Measurements from ENCODE around the gene SLC36A1. TPM values are rescaled to one million over a fixed set of nuclear protein-coding genes. Genes with fewer than 3 reads are reported as not detected.

Gene SLC36A1
- total RNA-seq, 5 donors from 2014 or later (not counting 1 experiment from before 2014, with no cell fraction given): 5.1 to 8.5 (median 6.3) TPM

GRCh38 chr5:151449839-151450238 is 2.4 kb downstream of the SLC36A1 start:
- H3K27ac ChIP-seq (ENCODE audit: low read length): no peak overlapping the region
- peaks cover 0 to 6% of the 10 kb centered on the region in 2 experiments for H3K27me3 ChIP-seq (replicated peaks in 1 of 2; ENCODE audit: control insufficient read depth in 2 of 2, extremely low read depth in 1 of 2, insufficient read depth in 2 of 2, low read length in 1 of 2)
- DNase-seq (no peak), ATAC-seq (replicated peaks in 1 of 4) (no peak)
- POLR2A ChIA-PET: no interaction called here
- Mint-ChIP-seq H3K27me3 (peaks cover 6 to 11% of the 10 kb centered on the region in 2 donors), H3K27ac (no peak overlapping the region), H3K36me3 (no peaks in the 10 kb centered on the region), H3K9me3 (no peaks in the 10 kb centered on the region), H3K4me1 (peaks cover 17 to 19% (median 19%) of the 10 kb centered on the region in 3 donors), H3K4me3 (no peak overlapping the region)
- WGBS (ENCODE audit: insufficient coverage): 100% methylated on average over 5 of the region's 5 CpGs
- CTCF ChIA-PET: interaction anchor here (1.1 to 1.6 kb wide), 2 partner anchors 9 kb away, joined by 3 to 5 read pairs; no protein-coding TSS in a partner anchor
- no peaks in the 10 kb centered on the region for H3K9me3 ChIP-seq
- peaks cover 3 to 12% of the 10 kb centered on the region in 2 experiments for H3K4me1 ChIP-seq (ENCODE audit: control insufficient read depth in 1 of 2, extremely low read depth in 1 of 2, insufficient read depth in 2 of 2, low read length in 2 of 2)
- H3K36me3 ChIP-seq (ENCODE audit: control insufficient read depth in 2 of 2, extremely low read depth in 1 of 2, insufficient read depth in 1 of 2, low read length in 1 of 2): peaks cover 0 to 3% of the 10 kb centered on the region in 2 donors
- H3K4me3 ChIP-seq (ENCODE audit: control insufficient read depth in 1 of 2, extremely low read depth in 1 of 2, low read length in 1 of 2): no peak overlapping the region

- H3K4me3 Mint-ChIP-seq: no peak overlapping the region
- H3K27ac ChIP-seq (ENCODE audit: low read length): no peak overlapping the region
- DNase-seq (no peak), ATAC-seq (replicated peaks in 1 of 4) (no peak)
- peaks cover 2 to 6% of the 10 kb centered on the region in 2 donors for H3K27me3 Mint-ChIP-seq
- 100% methylated on average over 3 of the region's 3 CpGs for WGBS (ENCODE audit: insufficient coverage)
- no peaks in the 10 kb centered on the region for H3K9me3 ChIP-seq
- H3K9me3 Mint-ChIP-seq: no peaks in the 10 kb centered on the region
- no peak overlapping the region for H3K4me3 ChIP-seq (ENCODE audit: control insufficient read depth in 1 of 2, extremely low read depth in 1 of 2, low read length in 1 of 2)
- CTCF ChIA-PET: interaction anchor here (1.1 to 1.6 kb wide), 3 partner anchors 8 to 202 kb away, joined by 3 to 5 read pairs (median 3); no protein-coding TSS in a partner anchor
- peaks cover 0 to 6% of the 10 kb centered on the region in 2 experiments for H3K27me3 ChIP-seq (replicated peaks in 1 of 2; ENCODE audit: control insufficient read depth in 2 of 2, extremely low read depth in 1 of 2, insufficient read depth in 2 of 2, low read length in 1 of 2)
- H3K4me1 ChIP-seq (ENCODE audit: control insufficient read depth in 1 of 2, extremely low read depth in 1 of 2, insufficient read depth in 2 of 2, low read length in 2 of 2): peaks cover 3 to 12% of the 10 kb centered on the region in 2 experiments
- peaks cover 0 to 3% of the 10 kb centered on the region in 2 donors for H3K36me3 ChIP-seq (ENCODE audit: control insufficient read depth in 2 of 2, extremely low read depth in 1 of 2, insufficient read depth in 1 of 2, low read length in 1 of 2)
- H3K4me1 Mint-ChIP-seq: peaks cover 17 to 19% (median 19%) of the 10 kb centered on the region in 3 donors
- H3K27ac Mint-ChIP-seq: no peak overlapping the region
- H3K36me3 Mint-ChIP-seq: no peaks in the 10 kb centered on the region
- POLR2A ChIA-PET: no interaction called here
These were observed 3.2 kb downstream of the SLC36A1 start for GRCh38 chr5:151450605-151451004.

- H3K4me3 ChIP-seq (ENCODE audit: control insufficient read depth in 1 of 2, extremely low read depth in 1 of 2, low read length in 1 of 2): no peak overlapping the region
- H3K4me3 Mint-ChIP-seq: no peak overlapping the region
- H3K9me3 Mint-ChIP-seq: no peaks in the 10 kb centered on the region
- no peaks in the 10 kb centered on the region for H3K36me3 Mint-ChIP-seq
- peaks cover 0 to 3% of the 10 kb centered on the region in 2 donors for H3K36me3 ChIP-seq (ENCODE audit: control insufficient read depth in 2 of 2, extremely low read depth in 1 of 2, insufficient read depth in 1 of 2, low read length in 1 of 2)
- no peaks in the 10 kb centered on the region for H3K9me3 ChIP-seq
- no peaks in the 10 kb centered on the region for H3K27me3 Mint-ChIP-seq
- no peak overlapping the region for H3K27ac ChIP-seq (ENCODE audit: low read length)
- H3K27me3 ChIP-seq (replicated peaks in 1 of 2; ENCODE audit: control insufficient read depth in 2 of 2, extremely low read depth in 1 of 2, insufficient read depth in 2 of 2, low read length in 1 of 2): peaks cover 0 to 2% of the 10 kb centered on the region in 2 experiments
- CTCF ChIA-PET: interaction anchor here (0.7 to 1.1 kb wide), 2 partner anchors 48 to 200 kb away, joined by 3 read pairs; no protein-coding TSS in a partner anchor
- 80% methylated on average over 4 of the region's 8 CpGs for WGBS (ENCODE audit: insufficient coverage)
- DNase-seq: no peak
- POLR2A ChIA-PET: no interaction called here
- peaks cover 3 to 12% of the 10 kb centered on the region in 2 experiments for H3K4me1 ChIP-seq (ENCODE audit: control insufficient read depth in 1 of 2, extremely low read depth in 1 of 2, insufficient read depth in 2 of 2, low read length in 2 of 2)
- no peak for ATAC-seq (replicated peaks in 1 of 4)
- H3K27ac Mint-ChIP-seq: no peak overlapping the region
- H3K4me1 Mint-ChIP-seq: peaks cover 17 to 19% (median 19%) of the 10 kb centered on the region in 3 donors
These were observed 4.5 kb downstream of the SLC36A1 start for GRCh38 chr5:151451626-151452520.

- CTCF ChIA-PET: interaction anchor here in 1 of 2 donors (0.7 kb wide), 1 partner anchor 23 kb away, joined by 3 read pairs; no protein-coding TSS in a partner anchor
- peaks cover 3 to 7% (median 6%) of the 10 kb centered on the region in 3 donors for H3K4me1 Mint-ChIP-seq
- H3K4me3 Mint-ChIP-seq: no peak overlapping the region
- Histone ChIP-seq H3K4me1 (ENCODE audit: control insufficient read depth in 1 of 2, extremely low read depth in 1 of 2, insufficient read depth in 2 of 2, low read length in 2 of 2) (no peaks in the 10 kb centered on the region), H3K27ac (ENCODE audit: low read length) (no peak overlapping the region), H3K4me3 (ENCODE audit: control insufficient read depth in 1 of 2, extremely low read depth in 1 of 2, low read length in 1 of 2) (no peak overlapping the region), H3K27me3 (replicated peaks in 1 of 2; ENCODE audit: control insufficient read depth in 2 of 2, extremely low read depth in 1 of 2, insufficient read depth in 2 of 2, low read length in 1 of 2) (no peaks in the 10 kb centered on the region), H3K9me3 (no peaks in the 10 kb centered on the region), H3K36me3 (ENCODE audit: control insufficient read depth in 2 of 2, extremely low read depth in 1 of 2, insufficient read depth in 1 of 2, low read length in 1 of 2) (peaks cover under 1 to 8% of the 10 kb centered on the region in 2 donors)
- H3K36me3 Mint-ChIP-seq: peaks cover 3% of the 10 kb centered on the region
- H3K27me3 Mint-ChIP-seq: no peaks in the 10 kb centered on the region
- ATAC-seq (replicated peaks in 1 of 4): no peak
- no peaks in the 10 kb centered on the region for H3K9me3 Mint-ChIP-seq
- POLR2A ChIA-PET: no interaction called here
- H3K27ac Mint-ChIP-seq: no peak overlapping the region
- no CpG with 5 or more reads among the region's 2 CpGs for WGBS (ENCODE audit: insufficient coverage)
- no peak for DNase-seq
These were observed 6.8 kb downstream of the SLC36A1 start for GRCh38 chr5:151454166-151454565.

- peaks cover 4 to 11% of the 10 kb centered on the region in 2 donors for H3K36me3 ChIP-seq (ENCODE audit: control insufficient read depth in 2 of 2, extremely low read depth in 1 of 2, insufficient read depth in 1 of 2, low read length in 1 of 2)
- no peaks in the 10 kb centered on the region for H3K4me1 Mint-ChIP-seq
- H3K27me3 ChIP-seq (replicated peaks in 1 of 2; ENCODE audit: control insufficient read depth in 2 of 2, extremely low read depth in 1 of 2, insufficient read depth in 2 of 2, low read length in 1 of 2): no peaks in the 10 kb centered on the region
- ATAC-seq (replicated peaks in 1 of 4): no peak
- CTCF ChIA-PET: interaction anchor here in 1 of 2 donors (0.6 to 1.0 kb wide), 2 partner anchors 35 to 41 kb away, joined by 3 read pairs; no protein-coding TSS in a partner anchor
- no peak overlapping the region for H3K4me3 Mint-ChIP-seq
- no peaks in the 10 kb centered on the region for H3K4me1 ChIP-seq (ENCODE audit: control insufficient read depth in 1 of 2, extremely low read depth in 1 of 2, insufficient read depth in 2 of 2, low read length in 2 of 2)
- DNase-seq: no peak
- 100% methylated on average over 1 of the region's 3 CpGs for WGBS (ENCODE audit: insufficient coverage)
- POLR2A ChIA-PET: interaction anchor here in 1 of 2 donors (0.7 kb wide), 1 partner anchor 43 kb away, joined by 4 read pairs; no protein-coding TSS in a partner anchor
- H3K9me3 Mint-ChIP-seq: no peaks in the 10 kb centered on the region
- no peaks in the 10 kb centered on the region for H3K27me3 Mint-ChIP-seq
- H3K4me3 ChIP-seq (ENCODE audit: control insufficient read depth in 1 of 2, extremely low read depth in 1 of 2, low read length in 1 of 2): no peak overlapping the region
- H3K36me3 Mint-ChIP-seq: peaks cover 7% of the 10 kb centered on the region
- no peak overlapping the region for H3K27ac ChIP-seq (ENCODE audit: low read length)
- no peaks in the 10 kb centered on the region for H3K9me3 ChIP-seq
- H3K27ac Mint-ChIP-seq: no peak overlapping the region
These were observed 7.5 kb downstream of the SLC36A1 start for GRCh38 chr5:151454889-151455288.

GRCh38 chr5:151456321-151456940 is 9.0 kb downstream of the SLC36A1 start:
- no peak overlapping the region for H3K4me3 Mint-ChIP-seq
- H3K9me3 Mint-ChIP-seq: no peaks in the 10 kb centered on the region
- Histone ChIP-seq H3K36me3 (ENCODE audit: control insufficient read depth in 2 of 2, extremely low read depth in 1 of 2, insufficient read depth in 1 of 2, low read length in 1 of 2) (peaks cover 4 to 16% of the 10 kb centered on the region in 2 donors), H3K9me3 (no peaks in the 10 kb centered on the region), H3K4me1 (ENCODE audit: control insufficient read depth in 1 of 2, extremely low read depth in 1 of 2, insufficient read depth in 2 of 2, low read length in 2 of 2) (no peaks in the 10 kb centered on the region), H3K4me3 (ENCODE audit: control insufficient read depth in 1 of 2, extremely low read depth in 1 of 2, low read length in 1 of 2) (no peak overlapping the region), H3K27ac (ENCODE audit: low read length) (no peak overlapping the region), H3K27me3 (replicated peaks in 1 of 2; ENCODE audit: control insufficient read depth in 2 of 2, extremely low read depth in 1 of 2, insufficient read depth in 2 of 2, low read length in 1 of 2) (no peaks in the 10 kb centered on the region)
- 94% methylated on average over 8 of the region's 10 CpGs for WGBS (ENCODE audit: insufficient coverage)
- ChIA-PET CTCF (interaction anchor here in 1 of 2 donors (0.5 to 0.8 kb wide), 2 partner anchors 9 to 308 kb away, joined by 3 to 5 read pairs; partner anchors contain the start of gene SLC36A1), POLR2A (no interaction called here)
- peaks cover 13% of the 10 kb centered on the region for H3K36me3 Mint-ChIP-seq
- H3K4me1 Mint-ChIP-seq: no peaks in the 10 kb centered on the region
- no peaks in the 10 kb centered on the region for H3K27me3 Mint-ChIP-seq
- ATAC-seq (replicated peaks in 1 of 4) (no peak), DNase-seq (no peak)
- no peak overlapping the region for H3K27ac Mint-ChIP-seq
